ENCODE measurements around the gene RPS5.

- TF ChIP-seq CTCF (IDR thresholded peaks at IDR 0.05; ENCODE audit: low read length) (no peak), EZH2phosphoT487 (IDR thresholded peaks at IDR 0.05; ENCODE audit: low read length) (no peak), EZH2 (optimal IDR thresholded peaks at IDR 0.05; ENCODE audit: low read depth, low read length) (no peak)
Observed at GRCh38 chr19:58385313-58385890, 1.7 kb upstream of the RPS5 start.
